DND-41 (cell line): Measurements from ENCODE around the gene POTEM.
"Not testable (repeated sequence)": the region's sequence is repeated elsewhere in the genome, so short reads cannot be mapped to it uniquely, and the experiment has no call there.

ENCODE experiments used
- ATAC-seq: fragments of 200-7000 bp; cut with Tn5 transposase; 3 replicates; pipeline ENCODE4 v1.9.1; 2021; ENCODE audit warnings: low read depth; ENCODE audit not compliant: insufficient read depth
- DNase-seq: peaks from one replicate; pipeline ENCODE4 v3.0.0-alpha.2; 2020
- H2AFZ ChIP-seq: 2 replicates; pipeline ENCODE4 v1.6.0; 2012; ENCODE audit warnings: low read depth, low read length
- H3K27ac ChIP-seq: 2 replicates; pipeline ENCODE4 v1.5.1; 2012; ENCODE audit warnings: low read length, inconsistent platforms
- H3K27me3 ChIP-seq: fragments of 200-600 bp; sonication (generic); 2 replicates; pipeline ENCODE4 v1.6.0; 2012; ENCODE audit warnings: low read length, mild to moderate bottlenecking, inconsistent platforms; ENCODE audit not compliant: insufficient read depth, poor library complexity
- H3K36me3 ChIP-seq: 2 replicates; pipeline ENCODE4 v1.5.1; 2012; ENCODE audit warnings: low read length, inconsistent platforms; ENCODE audit not compliant: insufficient read depth
- H3K4me1 ChIP-seq: 2 replicates; pipeline ENCODE4 v1.5.1; 2012; ENCODE audit warnings: mild to moderate bottlenecking, low read length; ENCODE audit not compliant: insufficient read depth
- H3K4me2 ChIP-seq: 2 replicates; pipeline ENCODE4 v1.6.0; 2012; ENCODE audit warnings: mild to moderate bottlenecking, moderate library complexity, low read length, inconsistent platforms; ENCODE audit not compliant: insufficient read depth
- H3K4me3 ChIP-seq, 2 experiments: fragments of 200-600 bp in 1 of 2; shearing (Covaris generic) in 1 of 2; 2 replicates each; pipeline ENCODE4 v1.5.1; 2012 to 2016; ENCODE audit warnings: inconsistent platforms in 2 of 2, low read length in 2 of 2, mild to moderate bottlenecking in 2 of 2, low read depth in 1 of 2, moderate library complexity in 1 of 2
- H3K79me2 ChIP-seq: 2 replicates; pipeline ENCODE4 v1.6.0; 2012; ENCODE audit warnings: low read length, inconsistent platforms; ENCODE audit not compliant: insufficient read depth
- H3K9ac ChIP-seq: 2 replicates; pipeline ENCODE4 v1.6.0; 2012; ENCODE audit warnings: low read depth, mild to moderate bottlenecking, inconsistent platforms, low read length, moderate library complexity
- H3K9me3 ChIP-seq: 2 replicates; pipeline ENCODE4 v1.5.1; 2012; ENCODE audit warnings: low read length, moderate library complexity, mild to moderate bottlenecking, inconsistent platforms; ENCODE audit not compliant: insufficient read depth, severe bottlenecking
- H4K20me1 ChIP-seq: 2 replicates; pipeline ENCODE4 v1.6.0; 2012; ENCODE audit warnings: low read length; ENCODE audit not compliant: insufficient read depth

POTEM gene

DNA sequence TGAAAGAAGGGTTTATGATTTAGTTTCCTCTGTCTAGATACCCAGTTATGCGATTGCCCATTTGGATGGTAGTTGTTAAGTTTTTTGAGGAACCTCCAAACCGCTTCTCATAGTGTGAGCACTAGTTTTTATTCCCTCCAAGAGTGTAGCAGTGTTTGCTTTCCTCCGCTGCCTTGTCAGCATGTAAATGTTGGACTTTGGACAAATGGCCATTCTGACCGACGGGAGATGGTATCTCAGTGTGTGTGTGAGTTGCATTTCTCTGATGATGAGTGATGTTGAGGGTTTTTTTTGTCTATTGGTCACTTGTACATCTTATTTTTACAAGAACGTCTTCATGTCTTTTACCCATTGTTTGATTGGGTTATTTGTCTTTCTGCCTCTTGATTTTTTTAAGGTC lies 11.4 kb upstream of the POTEM start:
- not testable (repeated sequence) for H3K36me3 ChIP-seq, H3K9me3 ChIP-seq, H3K9ac ChIP-seq, H3K4me3 ChIP-seq, H3K27ac ChIP-seq, H3K79me2 ChIP-seq, H4K20me1 ChIP-seq, H3K4me1 ChIP-seq, H2AFZ ChIP-seq, ATAC-seq, H3K27me3 ChIP-seq, DNase-seq, H3K4me2 ChIP-seq

DNA sequence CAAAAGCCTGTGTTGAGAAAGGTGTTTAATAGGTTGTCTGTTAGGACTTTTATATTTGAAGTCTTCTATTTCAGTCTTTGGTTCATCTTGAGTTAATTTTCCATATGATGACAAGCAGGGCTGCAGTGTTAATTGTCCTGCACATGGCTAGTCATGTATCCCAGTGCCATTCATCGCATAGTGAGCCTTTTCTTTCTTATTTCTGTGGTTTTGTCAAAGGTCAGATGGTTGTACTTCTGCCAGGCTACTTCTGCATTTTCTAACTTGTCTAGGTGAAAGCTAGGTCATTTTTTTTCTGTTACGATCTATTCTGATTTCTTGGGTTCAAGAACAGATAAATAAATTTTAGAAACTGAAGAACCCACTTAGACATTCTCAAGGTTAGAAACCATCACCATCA lies 5.7 kb upstream of the POTEM start:
- not testable (repeated sequence) for H3K79me2 ChIP-seq, H3K4me3 ChIP-seq, H4K20me1 ChIP-seq, H3K27me3 ChIP-seq, H3K9ac ChIP-seq, H3K9me3 ChIP-seq, H3K36me3 ChIP-seq, H2AFZ ChIP-seq, H3K4me2 ChIP-seq, ATAC-seq, H3K4me1 ChIP-seq, DNase-seq, H3K27ac ChIP-seq

DNA sequence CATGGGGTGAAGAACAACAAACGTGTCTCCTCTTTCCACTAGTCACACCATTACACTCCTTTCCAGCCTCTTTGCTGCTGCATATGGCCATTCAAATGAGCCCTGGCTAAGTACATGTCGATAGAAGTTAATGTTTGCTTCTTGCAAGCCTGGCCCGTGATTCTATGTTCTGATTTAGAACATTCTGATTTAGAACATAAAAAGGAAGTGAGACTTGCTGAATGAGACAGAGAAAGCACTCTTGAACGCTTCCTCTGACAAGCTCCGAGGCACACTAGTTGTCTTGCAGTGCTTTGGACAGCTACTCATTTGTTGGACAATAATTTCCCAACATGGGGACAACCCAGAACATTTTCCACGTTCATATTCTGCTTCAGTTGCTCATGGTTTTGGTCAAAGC lies 5.1 kb upstream of the POTEM start:
- not testable (repeated sequence) for ATAC-seq, H3K4me2 ChIP-seq, DNase-seq, H3K27ac ChIP-seq, H3K4me3 ChIP-seq, H2AFZ ChIP-seq, H3K9ac ChIP-seq, H3K4me1 ChIP-seq, H3K27me3 ChIP-seq, H3K9me3 ChIP-seq, H3K36me3 ChIP-seq, H4K20me1 ChIP-seq, H3K79me2 ChIP-seq

GRCh38 chr14:18963276-18963675 lies 4.0 kb upstream of the POTEM start:
- H3K27me3 ChIP-seq, DNase-seq, H3K79me2 ChIP-seq, H3K36me3 ChIP-seq, H3K4me1 ChIP-seq, H3K9ac ChIP-seq, H4K20me1 ChIP-seq, H3K9me3 ChIP-seq, H2AFZ ChIP-seq, H3K4me2 ChIP-seq, H3K27ac ChIP-seq, H3K4me3 ChIP-seq: not testable (repeated sequence)
- peak; percentile 31; the same call in 1 of the 3 replicates for ATAC-seq

GRCh38 chr14:18964878-18965277 lies 2.4 kb upstream of the POTEM start:
- H3K4me1 ChIP-seq, DNase-seq, H3K4me3 ChIP-seq, H3K9me3 ChIP-seq, H3K79me2 ChIP-seq, H2AFZ ChIP-seq, H4K20me1 ChIP-seq, H3K27me3 ChIP-seq, ATAC-seq, H3K9ac ChIP-seq, H3K4me2 ChIP-seq, H3K36me3 ChIP-seq, H3K27ac ChIP-seq: not testable (repeated sequence)

DNA sequence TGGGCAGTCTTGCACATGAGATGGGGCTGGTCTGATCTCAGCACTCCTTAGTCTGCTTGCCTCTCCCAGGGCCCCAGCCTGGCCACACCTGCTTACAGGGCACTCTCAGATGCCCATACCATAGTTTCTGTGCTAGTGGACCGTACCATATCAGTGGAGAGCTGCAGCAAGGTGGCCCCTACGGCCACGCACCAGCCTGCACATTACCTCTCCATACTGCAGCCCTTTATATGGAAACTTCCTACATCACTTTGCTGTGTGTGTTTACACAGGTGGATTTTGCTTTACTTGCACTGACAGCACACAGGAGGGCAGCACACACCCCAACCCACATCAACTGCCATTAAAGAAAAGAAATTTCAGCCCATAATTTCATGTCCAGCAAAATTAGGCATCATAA lies 35.3 kb downstream of the POTEM start:
- DNase-seq, H2AFZ ChIP-seq, H3K36me3 ChIP-seq, H3K27ac ChIP-seq, H3K4me2 ChIP-seq, H4K20me1 ChIP-seq, H3K9me3 ChIP-seq, H3K9ac ChIP-seq, H3K27me3 ChIP-seq, H3K4me3 ChIP-seq, H3K4me1 ChIP-seq, H3K79me2 ChIP-seq, ATAC-seq: not testable (repeated sequence)

DNA sequence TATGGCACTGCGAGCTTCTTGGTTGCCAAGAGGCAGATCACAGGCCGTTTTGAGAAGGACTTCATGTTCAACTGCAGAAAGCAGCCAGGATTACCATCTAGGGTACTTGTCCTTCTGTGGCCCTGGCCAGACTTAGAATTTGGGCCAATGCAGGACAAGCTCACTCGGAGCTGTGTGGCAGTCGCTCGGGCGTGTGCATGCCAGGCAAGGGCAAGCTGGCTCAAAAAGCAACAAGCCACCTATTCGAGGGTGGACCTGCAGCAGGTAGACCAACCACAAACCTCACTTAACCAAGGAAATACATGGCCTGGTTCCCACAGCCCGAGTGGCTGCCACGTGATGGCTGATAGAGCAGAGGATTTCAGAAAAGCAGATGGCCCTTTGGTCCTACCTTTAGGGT lies 39.3 kb downstream of the POTEM start:
- DNase-seq = not testable (repeated sequence)

DNA sequence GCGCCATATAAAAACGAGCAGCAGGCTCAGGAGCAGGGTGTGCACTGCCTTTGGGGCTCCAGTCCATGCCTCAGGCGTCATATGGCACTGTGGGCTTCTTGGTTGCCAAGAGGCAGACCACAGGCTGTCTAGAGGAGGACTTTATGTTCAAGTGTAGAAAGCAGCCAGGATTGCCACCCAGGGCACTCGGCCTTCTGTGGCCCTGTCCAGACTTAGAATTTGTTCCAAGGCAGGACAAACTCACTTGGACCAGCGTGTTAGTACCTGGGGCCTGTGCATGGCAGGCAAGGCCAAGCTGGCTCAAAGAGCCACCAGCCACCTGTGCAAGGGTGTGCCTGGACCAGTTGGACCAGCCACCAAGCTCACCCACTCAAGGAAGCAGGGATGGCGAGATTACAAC lies 40.4 kb downstream of the POTEM start:
- H3K4me1 ChIP-seq, H3K9ac ChIP-seq, H3K9me3 ChIP-seq, H3K4me3 ChIP-seq, H3K36me3 ChIP-seq, H2AFZ ChIP-seq, H3K27ac ChIP-seq, H4K20me1 ChIP-seq, DNase-seq, H3K4me2 ChIP-seq, H3K27me3 ChIP-seq, H3K79me2 ChIP-seq, ATAC-seq: not testable (repeated sequence)

More for the DNA sequence above, 39.3 kb downstream of the POTEM start:
- not testable (repeated sequence) for H3K36me3 ChIP-seq, H3K27me3 ChIP-seq, H4K20me1 ChIP-seq, H3K4me3 ChIP-seq, H3K27ac ChIP-seq, H3K79me2 ChIP-seq, H3K4me2 ChIP-seq, H3K9me3 ChIP-seq, ATAC-seq, H3K4me1 ChIP-seq, H2AFZ ChIP-seq, H3K9ac ChIP-seq

DNA sequence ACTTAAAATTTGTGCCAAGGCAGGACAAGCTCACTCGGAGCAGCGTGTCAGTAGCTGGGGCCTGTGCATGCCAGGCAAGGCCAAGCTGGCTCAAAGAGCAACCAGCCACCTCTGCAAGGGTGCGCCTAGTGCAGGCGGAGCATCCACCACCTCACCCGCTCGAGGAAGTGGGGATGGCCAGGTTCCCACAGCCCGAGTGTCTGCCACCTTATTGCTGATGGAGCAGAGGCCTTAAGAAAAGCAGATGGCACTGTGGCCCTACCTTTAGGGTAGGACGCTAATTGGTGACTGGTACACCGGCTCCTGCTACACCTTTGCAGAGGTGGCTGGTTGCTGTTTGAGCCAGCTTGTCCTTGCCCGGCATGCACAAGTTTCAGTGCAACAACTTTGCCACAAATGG lies 43.8 kb downstream of the POTEM start:
- not testable (repeated sequence) for H3K36me3 ChIP-seq, H3K9me3 ChIP-seq, H3K79me2 ChIP-seq, H3K27ac ChIP-seq, H2AFZ ChIP-seq, H3K27me3 ChIP-seq, H4K20me1 ChIP-seq, H3K4me1 ChIP-seq, H3K9ac ChIP-seq, ATAC-seq, H3K4me2 ChIP-seq, DNase-seq, H3K4me3 ChIP-seq
